OCI-LY7 (cell line): ENCODE results near the gene ERC1. TPM values are rescaled to one million over a fixed set of nuclear protein-coding genes. Genes with fewer than 3 reads are reported as not detected.

Source experiments
- BruUV-seq: library from RNA; stranded (reverse); fragments of 400-500 nt; replicated peaks from 2 replicates; lab custom pipeline; 2021; lab: Mats Ljungman, UMichigan
- CTCF ChIA-PET: fragments of 300-600 bp; sonication (Branson Sonifier 250); formaldehyde crosslinking; loops from one replicate; lab custom pipeline; 2022; ENCODE audit warnings: antibody characterized with exemption; ENCODE audit not compliant: unreplicated experiment; lab: Charles Lee
- POLR2A ChIA-PET: fragments of 300-600 bp; sonication (Branson Sonifier 250); formaldehyde crosslinking; loops from one replicate; lab custom pipeline; 2022; ENCODE audit warnings: antibody characterized with exemption; lab: Charles Lee
- DNase-seq: peaks from one replicate; pipeline ENCODE4 v3.0.0-alpha.2; 2015; ENCODE audit warnings: low spot score
- H2AFZ ChIP-seq: fragments of 200-600 bp; sonication (generic), shearing (Covaris generic); 2 replicates; pipeline ENCODE4 v1.6.1; 2014; ENCODE audit warnings: mild to moderate bottlenecking, antibody characterized with exemption, low read length, moderate library complexity
- H3K27ac ChIP-seq: fragments of 200-600 bp; sonication (generic); 2 replicates; pipeline ENCODE4 v1.5.1; 2014; ENCODE audit warnings: mixed run types, low read depth, mild to moderate bottlenecking, moderate library complexity, low read length, inconsistent platforms; ENCODE audit not compliant: poor library complexity, severe bottlenecking
- H3K36me3 ChIP-seq: fragments of 200-600 bp; sonication (generic); 2 replicates; pipeline ENCODE4 v1.6.1; 2014; ENCODE audit warnings: mild to moderate bottlenecking, antibody characterized with exemption, low read length, moderate library complexity, mixed read lengths; ENCODE audit not compliant: insufficient read depth
- H3K4me1 ChIP-seq: fragments of 200-600 bp; sonication (generic); 2 replicates; pipeline ENCODE4 v1.5.1; 2014; ENCODE audit warnings: mild to moderate bottlenecking, low read length; ENCODE audit not compliant: insufficient read depth, poor library complexity, severe bottlenecking
- H3K4me2 ChIP-seq: fragments of 200-600 bp; sonication (generic); 2 replicates; pipeline ENCODE4 v1.6.1; 2014; ENCODE audit warnings: mild to moderate bottlenecking, low read length
- H3K4me3 ChIP-seq: fragments of 200-600 bp; sonication (generic); 2 replicates; pipeline ENCODE4 v1.5.1; 2014; ENCODE audit warnings: mild to moderate bottlenecking, low read depth, low read length; ENCODE audit not compliant: poor library complexity, severe bottlenecking
- H3K79me2 ChIP-seq: fragments of 200-600 bp; sonication (generic); 2 replicates; pipeline ENCODE4 v1.6.1; 2016; ENCODE audit warnings: low read depth, mild to moderate bottlenecking, low read length, moderate library complexity, mixed read lengths; ENCODE audit not compliant: insufficient read depth
- H3K9me2 ChIP-seq: fragments of 200-600 bp; sonication (generic); 2 replicates; pipeline ENCODE4 v1.6.1; 2016; ENCODE audit warnings: mild to moderate bottlenecking, low read length, mixed read lengths; ENCODE audit not compliant: insufficient read depth
- H3K9me3 ChIP-seq: fragments of 200-600 bp; sonication (generic); 2 replicates; pipeline ENCODE4 v1.6.1; 2014; ENCODE audit warnings: mild to moderate bottlenecking, mixed run types, low read length, mixed read lengths
- H4K20me1 ChIP-seq: fragments of 200-600 bp; sonication (generic); 2 replicates; pipeline ENCODE4 v1.6.1; 2014; ENCODE audit warnings: mild to moderate bottlenecking, antibody characterized with exemption, low read length, moderate library complexity, mixed read lengths; ENCODE audit not compliant: insufficient read depth
- EZH2phosphoT487 ChIP-seq: fragments of 200-600 bp; sonication (generic); IDR thresholded peaks from 2 replicates; pipeline ENCODE4 v1.6.1; 2018; ENCODE audit warnings: low read depth, borderline replicate concordance, mild to moderate bottlenecking, mixed run types, antibody characterized with exemption, low read length, moderate library complexity, mixed read lengths
- intact Hi-C: fragments of 100-400 bp; cut with micrococcal nuclease; formaldehyde crosslinking; loops from one replicate; pipeline ENCODE4 v1.10.0; 2022; ENCODE audit not compliant: unreplicated experiment
- total RNA-seq, 2 experiments: library from RNA; depleted of rRNA in 1 of 2; stranded (reverse); fragments of >200 nt in 1 of 2; shearing (Covaris generic) in 1 of 2; gene quantifications; 2 replicates each; pipeline ENCODE4 v1.2.3, GENCODE V29; 2014 to 2022
- TF ChIP-seq, protein P1 (sequence below): fragments of 200-600 bp; sonication (generic); conservative IDR thresholded peaks from 2 replicates; pipeline ENCODE4 v1.5.1; 2014; ENCODE audit warnings: mild to moderate bottlenecking, antibody characterized with exemption, low read length, moderate library complexity, mixed read lengths

Gene ERC1
- total RNA-seq, 2 experiments from 2014 or later, result 26.9 to 86.9 TPM

DNA sequence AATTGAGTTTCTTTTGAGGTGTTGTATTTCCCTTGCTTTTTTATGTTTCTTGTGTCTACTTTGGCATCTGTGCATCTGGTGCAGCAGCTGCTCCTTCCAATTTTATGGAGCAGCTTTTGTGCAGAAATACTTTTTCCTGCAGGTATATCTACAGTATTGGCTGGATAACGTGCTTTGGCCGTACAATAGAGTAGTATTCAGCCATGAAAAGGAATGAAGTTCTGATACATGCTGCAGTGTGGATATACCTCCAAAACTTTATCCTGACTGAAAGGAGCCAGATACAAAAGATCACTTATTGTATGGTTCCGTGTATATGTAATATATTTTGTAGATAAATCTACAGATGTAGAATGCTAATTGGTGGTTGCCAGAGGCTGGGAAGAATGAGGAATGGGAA is 74.6 kb downstream of the ERC1 start:
- Histone ChIP-seq H4K20me1 (0 out of 2 replicates have a peak, but pooled peaks cover 4% of the 10 kb centered on the region), H3K4me2 (no peak overlapping the region), H3K79me2 (peaks cover 7% of the 10 kb centered on the region; the same call in 1 of the 2 replicates), H3K9me2 (no peaks in the 10 kb centered on the region), H2AFZ (no peak overlapping the region), H3K4me3 (no peak overlapping the region), H3K36me3 (no peaks in the 10 kb centered on the region; the same call in 1 of the 2 replicates), H3K4me1 (peaks cover 2% of the 10 kb centered on the region), H3K9me3 (peaks cover 25% of the 10 kb centered on the region; the same call in 1 of the 2 replicates), H3K27ac (no peak overlapping the region)
- TF ChIP-seq, protein P1, sequence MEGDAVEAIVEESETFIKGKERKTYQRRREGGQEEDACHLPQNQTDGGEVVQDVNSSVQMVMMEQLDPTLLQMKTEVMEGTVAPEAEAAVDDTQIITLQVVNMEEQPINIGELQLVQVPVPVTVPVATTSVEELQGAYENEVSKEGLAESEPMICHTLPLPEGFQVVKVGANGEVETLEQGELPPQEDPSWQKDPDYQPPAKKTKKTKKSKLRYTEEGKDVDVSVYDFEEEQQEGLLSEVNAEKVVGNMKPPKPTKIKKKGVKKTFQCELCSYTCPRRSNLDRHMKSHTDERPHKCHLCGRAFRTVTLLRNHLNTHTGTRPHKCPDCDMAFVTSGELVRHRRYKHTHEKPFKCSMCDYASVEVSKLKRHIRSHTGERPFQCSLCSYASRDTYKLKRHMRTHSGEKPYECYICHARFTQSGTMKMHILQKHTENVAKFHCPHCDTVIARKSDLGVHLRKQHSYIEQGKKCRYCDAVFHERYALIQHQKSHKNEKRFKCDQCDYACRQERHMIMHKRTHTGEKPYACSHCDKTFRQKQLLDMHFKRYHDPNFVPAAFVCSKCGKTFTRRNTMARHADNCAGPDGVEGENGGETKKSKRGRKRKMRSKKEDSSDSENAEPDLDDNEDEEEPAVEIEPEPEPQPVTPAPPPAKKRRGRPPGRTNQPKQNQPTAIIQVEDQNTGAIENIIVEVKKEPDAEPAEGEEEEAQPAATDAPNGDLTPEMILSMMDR, result no peak
- TF ChIP-seq EZH2phosphoT487, result no peak
- TSS peak; percentile 49 for BruUV-seq
- ChIA-PET CTCF (no interaction called here), POLR2A (no interaction called here)
- DNase-seq, result no peak
- intact Hi-C loops, result no loop called here

DNA sequence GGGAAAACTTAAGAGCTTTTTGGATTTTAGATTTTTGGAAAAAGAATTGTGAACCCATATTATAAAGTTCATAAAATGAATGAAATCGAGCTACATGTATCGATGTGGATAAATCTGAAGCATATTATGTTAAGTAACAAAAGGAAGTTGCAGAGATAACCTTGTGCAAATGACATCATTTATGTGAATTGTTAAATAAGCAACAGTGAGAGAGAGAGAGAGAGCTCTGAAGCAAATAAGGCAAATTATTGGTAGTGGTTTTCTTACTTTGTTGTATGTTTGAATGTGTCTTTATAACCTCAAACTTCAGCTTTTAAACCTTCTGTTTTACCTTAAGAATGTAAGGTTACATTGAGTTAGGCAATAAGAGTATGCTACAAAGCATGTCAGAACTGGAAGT is 78.8 kb downstream of the ERC1 start:
- POLR2A ChIA-PET, result interaction anchor here (0.6 to 0.7 kb wide), 2 partner anchors 11 to 13 kb away, joined by 4 to 6 read pairs; no protein-coding TSS in a partner anchor
- intact Hi-C loops, result no loop called here
- no peaks in the 10 kb centered on the region for H3K36me3 ChIP-seq
- H3K9me2 ChIP-seq, result no peaks in the 10 kb centered on the region
- BruUV-seq, result no TSS peak
- H3K4me3 ChIP-seq, result no peak overlapping the region
- H3K9me3 ChIP-seq, result no peaks in the 10 kb centered on the region
- CTCF ChIA-PET, result no interaction called here
- H4K20me1 ChIP-seq, result 0 out of 2 replicates have a peak, but pooled peaks cover 7% of the 10 kb centered on the region
- H3K27ac ChIP-seq, result no peak overlapping the region
- H3K4me2 ChIP-seq, result no peak overlapping the region
- H3K79me2 ChIP-seq, result peaks cover 16% of the 10 kb centered on the region; the same call in 1 of the 2 replicates
- peaks cover 13% of the 10 kb centered on the region for H3K4me1 ChIP-seq
- no peak overlapping the region for H2AFZ ChIP-seq
- TF ChIP-seq, protein P1, result no peak
- TF ChIP-seq EZH2phosphoT487, result no peak
- DNase-seq, result no peak

DNA sequence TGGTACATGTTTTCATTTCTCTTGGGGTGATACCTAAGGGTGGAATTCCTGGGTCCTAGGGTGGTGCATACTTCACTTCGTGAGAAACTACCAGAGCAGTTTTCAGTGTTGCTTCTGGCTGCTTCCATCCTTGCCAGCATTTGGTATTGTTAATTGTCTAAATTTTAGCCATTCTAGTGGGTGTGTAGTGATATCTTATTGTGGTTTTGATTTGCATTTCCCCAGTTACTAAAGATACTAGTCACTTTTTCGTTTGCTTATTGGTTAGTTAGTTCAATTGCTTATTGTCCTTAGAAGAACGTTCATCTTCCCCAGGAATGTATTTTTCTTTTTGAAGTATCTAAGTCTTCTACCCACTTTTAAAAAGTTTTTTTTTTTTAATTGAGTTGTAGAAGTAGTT is 80.2 kb downstream of the ERC1 start:
- no peak for TF ChIP-seq EZH2phosphoT487
- TF ChIP-seq, protein P1, result no peak
- BruUV-seq, result no TSS peak

More for the DNA sequence above, 80.2 kb downstream of the ERC1 start:
- ChIA-PET CTCF (no interaction called here), POLR2A (no interaction called here)
- no peak for DNase-seq
- Histone ChIP-seq H3K9me2 (no peaks in the 10 kb centered on the region), H3K27ac (no peak overlapping the region), H3K4me2 (peak overlapping the region; percentile 48), H4K20me1 (0 out of 2 replicates have a peak, but pooled peaks cover 7% of the 10 kb centered on the region), H3K4me3 (no peak overlapping the region), H2AFZ (no peak overlapping the region), H3K36me3 (no peaks in the 10 kb centered on the region), H3K4me1 (peaks cover 13% of the 10 kb centered on the region), H3K9me3 (no peaks in the 10 kb centered on the region), H3K79me2 (peaks cover 16% of the 10 kb centered on the region; the same call in 1 of the 2 replicates)
- intact Hi-C loops, result no loop called here
